Right lobe of liver (tissue), 6 donors: ENCODE results near the gene PRKCB. TPM values are rescaled to one million over a fixed set of nuclear protein-coding genes. Genes with fewer than 3 reads are reported as not detected.

Experiments
- ATAC-seq, 4 donors: fragments of 200-7000 bp; cut with Tn5 transposase; one replicate each; pipeline ENCODE4 v1.9.1; 2020; ENCODE audit warnings: mild to moderate bottlenecking in 4 of 4, moderate library complexity in 4 of 4
- DNase-seq, 3 donors: peaks; one replicate each; pipeline ENCODE4 v3.0.0-alpha.2; 2020
- H3K27ac ChIP-seq, 3 donors: fragments of 200-600 bp; one replicate each; pipeline ENCODE4 v1.8.0; 2022
- H3K27me3 ChIP-seq, 2 donors: fragments of 200-600 bp; one replicate each; pipeline ENCODE4 v1.8.0; 2022
- H3K36me3 ChIP-seq, 4 donors: fragments of 200-600 bp; sonication (generic) in 1 of 4; one replicate each; pipeline versions ENCODE4 v1.5.1 to v1.8.0; 2017 to 2022; ENCODE audit warnings: control low read depth in 1 of 4
- H3K4me1 ChIP-seq, 4 donors: fragments of 200-600 bp; sonication (generic) in 1 of 4; one replicate each; pipeline versions ENCODE4 v1.5.1 to v1.8.0; 2017 to 2022; ENCODE audit warnings: control low read depth in 1 of 4
- H3K4me3 ChIP-seq, 3 donors: fragments of 200-600 bp; one replicate each; pipeline ENCODE4 v1.8.0; 2022
- H3K9me3 ChIP-seq, 4 donors: fragments of 200-600 bp; sonication (generic) in 1 of 4; one replicate each; pipeline versions ENCODE4 v1.5.1 to v1.8.0; 2017 to 2022; ENCODE audit warnings: control low read depth in 1 of 4
- POLR2A ChIP-seq: fragments of 450-650 bp; IDR thresholded peaks from one replicate; pipeline ENCODE4 v1.6.1; 2017; ENCODE audit warnings: antibody characterized with exemption, mild to moderate bottlenecking
- WGBS: methylation state at CpG from one replicate; pipeline ENCODE4 v1.1.6; 2018; ENCODE audit warnings: low coverage, low lambda C conversion rate; ENCODE audit not compliant: insufficient coverage; ENCODE audit errors: missing lambda C conversion rate; 5-methylcytosine and 5-hydroxymethylcytosine counted together
- intact Hi-C, 2 donors: fragments of 100-400 bp; cut with DNase I; formaldehyde crosslinking; loops; one replicate each; pipeline versions ENCODE4 v1.11.2 to v1.14.1; 2022
- total RNA-seq, 6 experiments: library from RNA; depleted of rRNA in 2 of 6; stranded (reverse); fragments of >200 nt in 2 of 6; fragmentation: NEBNext Ultra II Directional in 3 of 6; extraction: Animal tissue kit (Norgen Biotek cat#: 25700) in 3 of 6; gene quantifications; one replicate each; pipeline versions ENCODE4 v1.1.0 to v1.2.4, GENCODE V29; 2016 to 2023
- TF ChIP-seq, protein P1 (sequence below), 4 donors: fragments of 200-600 bp in 3 of 4; fragments of 450-650 bp in 1 of 4; IDR thresholded peaks; one replicate each; pipeline versions ENCODE4 v1.5.1 to v1.8.0; 2016 to 2022; ENCODE audit warnings: antibody characterized with exemption in 4 of 4, mild to moderate bottlenecking in 2 of 4
- donor health status: DM: no; HTN: yes; CAD: no.
- donor health status: DM: no; HTN: no; CAD: no.
- donor health status: DM: no; HTN: no; CAD: no.
- donor health status: DM: no; HTN: yes; CAD: no.
- donor health status: DM: no; HTN: yes; CAD: no.

PRKCB gene
- total RNA-seq, 6 experiments from 2014 or later: 1.7 to 8.1 (median 3.5) TPM

DNA sequence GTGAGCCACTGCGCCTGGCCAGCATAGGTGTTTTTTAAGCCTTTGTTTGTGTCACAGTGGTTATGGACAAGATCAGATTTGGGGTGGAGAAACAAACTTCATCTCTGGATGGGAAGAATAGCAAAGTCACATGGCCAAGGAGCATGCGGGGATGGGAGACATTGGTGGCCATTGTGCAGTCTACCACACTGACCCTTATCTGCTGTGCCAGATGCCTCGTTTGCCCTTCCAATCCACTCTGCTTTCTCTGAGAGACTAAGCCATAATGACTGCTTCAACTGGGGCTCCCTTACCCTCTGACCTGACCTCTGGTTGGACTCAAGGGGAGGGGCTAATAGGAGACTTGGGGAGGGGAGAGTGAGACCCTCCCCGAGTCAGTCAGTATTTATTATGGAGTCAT is 166.8 kb downstream of the PRKCB start:
- Histone ChIP-seq H3K4me3 (no peak overlapping the region), H3K27ac (no peak overlapping the region), H3K36me3 (no peaks in the 10 kb centered on the region), H3K4me1 (no peaks in the 10 kb centered on the region), H3K9me3 (no peaks in the 10 kb centered on the region), H3K27me3 (no peaks in the 10 kb centered on the region)
- intact Hi-C loops: no loop called here
- WGBS: 51% methylated on average over 4 of the region's 4 CpGs
- TF ChIP-seq POLR2A: no peak
- TF ChIP-seq, protein P1, sequence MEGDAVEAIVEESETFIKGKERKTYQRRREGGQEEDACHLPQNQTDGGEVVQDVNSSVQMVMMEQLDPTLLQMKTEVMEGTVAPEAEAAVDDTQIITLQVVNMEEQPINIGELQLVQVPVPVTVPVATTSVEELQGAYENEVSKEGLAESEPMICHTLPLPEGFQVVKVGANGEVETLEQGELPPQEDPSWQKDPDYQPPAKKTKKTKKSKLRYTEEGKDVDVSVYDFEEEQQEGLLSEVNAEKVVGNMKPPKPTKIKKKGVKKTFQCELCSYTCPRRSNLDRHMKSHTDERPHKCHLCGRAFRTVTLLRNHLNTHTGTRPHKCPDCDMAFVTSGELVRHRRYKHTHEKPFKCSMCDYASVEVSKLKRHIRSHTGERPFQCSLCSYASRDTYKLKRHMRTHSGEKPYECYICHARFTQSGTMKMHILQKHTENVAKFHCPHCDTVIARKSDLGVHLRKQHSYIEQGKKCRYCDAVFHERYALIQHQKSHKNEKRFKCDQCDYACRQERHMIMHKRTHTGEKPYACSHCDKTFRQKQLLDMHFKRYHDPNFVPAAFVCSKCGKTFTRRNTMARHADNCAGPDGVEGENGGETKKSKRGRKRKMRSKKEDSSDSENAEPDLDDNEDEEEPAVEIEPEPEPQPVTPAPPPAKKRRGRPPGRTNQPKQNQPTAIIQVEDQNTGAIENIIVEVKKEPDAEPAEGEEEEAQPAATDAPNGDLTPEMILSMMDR (IDR thresholded peaks at IDR 0.05): no peak
- DNase-seq (no peak), ATAC-seq (no peak)

DNA sequence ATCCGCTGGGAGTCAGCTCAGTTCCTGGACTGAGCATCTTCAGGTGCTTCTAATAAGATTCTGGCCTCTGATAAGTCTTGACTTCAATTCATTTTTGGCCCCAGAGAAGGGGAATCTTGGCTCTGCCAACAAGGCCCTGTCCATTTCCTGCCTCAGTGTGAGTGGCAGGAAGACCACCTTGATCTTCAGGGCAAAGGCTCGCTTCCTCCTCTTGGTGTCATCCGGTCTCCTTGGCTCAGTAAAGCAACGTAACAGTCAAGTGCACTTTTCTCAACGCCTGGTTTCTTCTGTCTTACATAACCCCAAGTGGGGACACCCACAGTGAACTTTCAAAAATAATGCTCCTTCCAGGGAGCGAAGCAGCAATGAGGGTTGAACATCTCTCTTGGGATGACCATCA is 169.8 kb downstream of the PRKCB start:
- Histone ChIP-seq H3K27me3 (no peaks in the 10 kb centered on the region), H3K4me1 (no peaks in the 10 kb centered on the region), H3K36me3 (no peaks in the 10 kb centered on the region), H3K4me3 (no peak overlapping the region), H3K27ac (no peak overlapping the region), H3K9me3 (no peaks in the 10 kb centered on the region)
- ATAC-seq (no peak), DNase-seq (no peak)
- no peak for TF ChIP-seq POLR2A
- TF ChIP-seq, protein P1 (IDR thresholded peaks at IDR 0.05): no peak
- 40% methylated on average over 4 of the region's 6 CpGs for WGBS
- intact Hi-C loops: no loop called here

DNA sequence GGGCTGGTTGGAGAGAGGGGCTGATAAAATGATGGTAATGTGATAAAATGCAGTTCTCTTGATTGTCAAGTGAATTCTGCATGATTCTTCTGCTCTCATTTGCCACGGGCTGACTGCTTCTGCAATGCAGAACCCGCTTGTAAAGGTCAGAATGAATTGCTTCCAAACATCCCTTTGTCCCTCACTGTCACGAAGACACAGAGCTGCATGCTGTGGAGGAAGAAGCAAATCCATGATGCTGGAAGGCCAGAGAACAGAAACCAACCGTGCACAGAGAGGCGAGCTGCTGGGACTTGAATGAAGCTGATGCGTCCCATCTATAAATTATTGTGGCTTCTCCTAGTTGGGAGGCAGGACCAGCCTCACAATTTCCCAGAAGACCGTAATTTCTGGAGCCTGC is 171.6 kb downstream of the PRKCB start:
- H3K36me3 ChIP-seq: no peaks in the 10 kb centered on the region
- no peak for ATAC-seq
- no peaks in the 10 kb centered on the region for H3K9me3 ChIP-seq
- H3K27me3 ChIP-seq: no peaks in the 10 kb centered on the region
- intact Hi-C loops: no loop called here
- H3K27ac ChIP-seq: no peak overlapping the region
- no peak for TF ChIP-seq POLR2A
- TF ChIP-seq, protein P1 (IDR thresholded peaks at IDR 0.05): no peak
- no peak overlapping the region for H3K4me3 ChIP-seq
- DNase-seq: no peak
- WGBS: 43% methylated on average over 7 of the region's 7 CpGs
- H3K4me1 ChIP-seq: no peaks in the 10 kb centered on the region

DNA sequence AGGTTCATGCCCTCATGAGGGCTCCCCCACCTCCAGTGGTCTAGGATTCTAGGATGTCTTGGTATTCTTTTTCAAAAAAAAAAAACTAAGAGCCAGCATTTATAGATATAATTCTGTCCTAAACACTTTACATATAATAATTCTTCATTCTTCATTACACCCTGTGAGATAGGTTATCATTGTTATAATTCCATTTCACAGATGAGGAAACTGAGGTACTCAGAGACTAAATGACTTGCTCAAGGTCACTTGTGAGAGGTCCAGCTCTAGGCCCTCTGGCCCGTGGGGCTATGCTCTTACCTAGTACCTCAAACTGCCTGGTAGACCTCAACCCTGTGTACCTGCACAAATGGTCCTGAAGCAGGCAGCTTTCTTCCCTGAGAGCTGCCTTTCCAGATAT is 172.2 kb downstream of the PRKCB start:
- Histone ChIP-seq H3K4me3 (no peak overlapping the region), H3K9me3 (no peaks in the 10 kb centered on the region), H3K4me1 (no peaks in the 10 kb centered on the region), H3K27me3 (no peaks in the 10 kb centered on the region), H3K27ac (no peak overlapping the region), H3K36me3 (no peaks in the 10 kb centered on the region)
- WGBS: 11% methylated on average over 1 of the region's 1 CpG
- DNase-seq (no peak), ATAC-seq (no peak)
- no peak for TF ChIP-seq POLR2A
- TF ChIP-seq, protein P1 (IDR thresholded peaks at IDR 0.05): no peak
- intact Hi-C loops: no loop called here

DNA sequence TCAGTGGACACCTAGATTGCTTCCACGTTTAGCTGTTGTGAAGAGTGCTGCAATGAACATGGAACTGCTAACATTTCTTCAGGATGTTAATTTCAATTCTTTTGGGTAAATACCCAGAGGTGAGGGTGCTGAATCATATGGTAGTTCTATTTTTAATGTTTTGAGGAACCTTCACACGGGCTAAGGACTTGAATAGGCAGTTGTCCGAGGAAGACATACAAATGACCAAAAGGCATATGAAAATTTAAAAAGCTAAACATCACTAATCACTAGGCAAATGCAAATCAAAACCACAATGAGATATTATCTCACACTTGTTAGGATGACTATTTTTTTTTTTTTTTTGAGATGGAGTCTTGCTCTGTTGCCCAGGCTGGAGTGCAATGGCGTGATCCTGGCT is 173.3 kb downstream of the PRKCB start:
- no peak for ATAC-seq
- intact Hi-C loops: no loop called here
- Histone ChIP-seq H3K36me3 (no peaks in the 10 kb centered on the region), H3K4me1 (no peaks in the 10 kb centered on the region), H3K4me3 (no peak overlapping the region), H3K27ac (no peak overlapping the region), H3K27me3 (no peaks in the 10 kb centered on the region), H3K9me3 (no peaks in the 10 kb centered on the region)
- TF ChIP-seq, protein P1 (IDR thresholded peaks at IDR 0.05): no peak
- TF ChIP-seq POLR2A: no peak
- DNase-seq: no peak
- 34% methylated on average over 4 of the region's 4 CpGs for WGBS
